Naive B cell (primary cell): ENCODE measurements around the gene ZNF547. TPM values are rescaled to one million over a fixed set of nuclear protein-coding genes. Genes with fewer than 3 reads are reported as not detected.
"Not testable (repeated sequence)": the region's sequence is repeated elsewhere in the genome, so short reads cannot be mapped to it uniquely, and the experiment has no call there.

Experiments used
- ATAC-seq, 2 donors: fragments of 150-1000 bp; cut with Tn5 transposase; 2 replicates each; pipeline ENCODE4 v1.10.0; 2021; ENCODE audit warnings: low read depth in 2 of 2, mild to moderate bottlenecking in 2 of 2, moderate library complexity in 2 of 2
- DNase-seq: peaks from one replicate; pipeline ENCODE4 v3.0.0; 2022
- H3K27ac Mint-ChIP-seq, 6 donors: one replicate each; pipeline ENCODE4 v1.8.0; 2020 to 2022; ENCODE audit warnings: mild to moderate bottlenecking in 6 of 6, mixed read lengths in 6 of 6, moderate library complexity in 5 of 6, inconsistent platforms in 2 of 6
- H3K27me3 Mint-ChIP-seq, 3 donors: one replicate each; pipeline ENCODE4 v1.8.0; 2021 to 2022; ENCODE audit warnings: mixed read lengths in 3 of 3, mild to moderate bottlenecking in 1 of 3
- H3K36me3 Mint-ChIP-seq, 2 donors: one replicate each; pipeline ENCODE4 v1.8.0; 2020 to 2022; ENCODE audit warnings: mixed read lengths in 2 of 2, inconsistent platforms in 1 of 2, mild to moderate bottlenecking in 1 of 2
- H3K4me1 Mint-ChIP-seq, 3 donors: one replicate each; pipeline ENCODE4 v1.8.0; 2020 to 2022; ENCODE audit warnings: mixed read lengths in 3 of 3, inconsistent platforms in 1 of 3, mild to moderate bottlenecking in 1 of 3, moderate library complexity in 1 of 3
- H3K4me3 Mint-ChIP-seq, 8 donors: one replicate each; pipeline ENCODE4 v1.8.0; 2020 to 2022; ENCODE audit warnings: mild to moderate bottlenecking in 8 of 8, mixed read lengths in 8 of 8, moderate library complexity in 8 of 8, inconsistent platforms in 2 of 8
- H3K9me3 Mint-ChIP-seq, 7 donors: one replicate each; pipeline ENCODE4 v1.8.0; 2020 to 2022; ENCODE audit warnings: mixed read lengths in 7 of 7, mild to moderate bottlenecking in 5 of 7, inconsistent platforms in 2 of 7, moderate library complexity in 1 of 7
- polyA plus RNA-seq, 6 donors: library from polyadenylated mRNA; unstranded; fragments of 300-500 nt; fragmentation: Illumina TruSeq; gene quantifications; one replicate each; pipeline ENCODE4 v1.2.3, GENCODE V29; 2021; ENCODE audit warnings: low read depth in 6 of 6

Gene ZNF547
- polyA plus RNA-seq, 6 donors from 2014 or later, result 0.71 to 2.5 (median 1.2) TPM; not detected in 1

GRCh38 chr19:57348136-57348535, 15.2 kb upstream of the ZNF547 start:
- DNase-seq, result no peak
- Mint-ChIP-seq H3K4me3 (no peak overlapping the region), H3K36me3 (peaks cover 11 to 12% of the 10 kb centered on the region in 2 donors), H3K9me3 (peaks cover 0 to 11% (median 1%) of the 10 kb centered on the region in 7 donors), H3K27ac (no peak overlapping the region), H3K4me1 (peaks cover 24 to 31% (median 29%) of the 10 kb centered on the region in 3 donors), H3K27me3 (peaks cover 0 to 17% (median 9%) of the 10 kb centered on the region in 3 donors)
- ATAC-seq, result no peak

GRCh38 chr19:57350877-57351805, 12.2 kb upstream of the ZNF547 start, which contains the start of gene ZNF304:
Gene ZNF304 (plus strand): TSS chr19:57351271. CDS start chr19:57351665, 394 bp downstream.
- peaks cover 33 to 41% (median 39%) of the 10 kb centered on the region in 3 donors for H3K4me1 Mint-ChIP-seq
- H3K27me3 Mint-ChIP-seq, result peaks cover 0 to 13% (median 9%) of the 10 kb centered on the region in 3 donors
- peaks cover 0 to 13% (median 4%) of the 10 kb centered on the region in 7 donors for H3K9me3 Mint-ChIP-seq
- peak; percentile 83 for DNase-seq
- H3K36me3 Mint-ChIP-seq, result peaks cover 26 to 38% of the 10 kb centered on the region in 2 donors
- peak within 1 kb of the TSS; percentile 84 to 98 (median 96) for H3K27ac Mint-ChIP-seq
- H3K4me3 Mint-ChIP-seq, result peak within 1 kb of the TSS; percentile 90 to 99 (median 97)
- ATAC-seq, result peak; percentile 100

- Mint-ChIP-seq H3K27me3 (peaks cover 0 to 8% (median 5%) of the 10 kb centered on the region in 3 donors), H3K27ac (peak overlapping the region in 5 of 6 donors; percentile 84 to 97 (median 95)), H3K4me3 (peak overlapping the region; percentile 90 to 99 (median 97)), H3K9me3 (peaks cover 0 to 18% (median 6%) of the 10 kb centered on the region in 7 donors), H3K36me3 (peaks cover 33 to 45% of the 10 kb centered on the region in 2 donors), H3K4me1 (peaks cover 33 to 43% (median 39%) of the 10 kb centered on the region in 3 donors)
- no peak for DNase-seq
- no peak for ATAC-seq
Observed at GRCh38 chr19:57351867-57352266, 11.5 kb upstream of the ZNF547 start.

GRCh38 chr19:57355916-57356315, 7.4 kb upstream of the ZNF547 start:
- H3K27me3 Mint-ChIP-seq, result peaks cover 0 to 2% (median 0%) of the 10 kb centered on the region in 3 donors
- H3K27ac Mint-ChIP-seq, result peak overlapping the region in 1 of 6 donors; percentile 49
- peak overlapping the region in 2 of 8 donors; percentile 11 to 73 for H3K4me3 Mint-ChIP-seq
- peaks cover 42 to 66% of the 10 kb centered on the region in 2 donors for H3K36me3 Mint-ChIP-seq
- H3K9me3 Mint-ChIP-seq, result peaks cover 0 to 21% (median 6%) of the 10 kb centered on the region in 7 donors
- no peak for DNase-seq
- H3K4me1 Mint-ChIP-seq, result peaks cover 31 to 37% (median 35%) of the 10 kb centered on the region in 3 donors
- no peak for ATAC-seq

GRCh38 chr19:57357406-57357805, 5.9 kb upstream of the ZNF547 start:
- peaks cover 38 to 62% of the 10 kb centered on the region in 2 donors for H3K36me3 Mint-ChIP-seq
- ATAC-seq (no peak), DNase-seq (no peak)
- no peak overlapping the region for H3K4me3 Mint-ChIP-seq
- peaks cover 0 to 20% (median 4%) of the 10 kb centered on the region in 7 donors for H3K9me3 Mint-ChIP-seq
- H3K27me3 Mint-ChIP-seq, result no peaks in the 10 kb centered on the region
- no peak overlapping the region for H3K27ac Mint-ChIP-seq
- peaks cover 16 to 25% (median 20%) of the 10 kb centered on the region in 3 donors for H3K4me1 Mint-ChIP-seq

- ATAC-seq (no peak), DNase-seq (no peak)
- Mint-ChIP-seq H3K27me3 (no peaks in the 10 kb centered on the region), H3K27ac (peak overlapping the region in 1 of 6 donors; percentile 11), H3K9me3 (peaks cover 3 to 19% (median 6%) of the 10 kb centered on the region in 7 donors), H3K36me3 (peaks cover 36 to 56% of the 10 kb centered on the region in 2 donors), H3K4me1 (peaks cover 21 to 26% (median 24%) of the 10 kb centered on the region in 3 donors), H3K4me3 (no peak overlapping the region)
Observed at GRCh38 chr19:57359300-57359699, 4.1 kb upstream of the ZNF547 start.

GRCh38 chr19:57362419-57362818, 932 bp upstream of the ZNF547 start:
- peak overlapping the region in 5 of 8 donors; percentile 94 to 96 (median 95) for H3K4me3 Mint-ChIP-seq
- peak overlapping the region in 5 of 6 donors; percentile 98 to 99 (median 99) for H3K27ac Mint-ChIP-seq
- H3K9me3 Mint-ChIP-seq, result peaks cover 0 to 11% (median 3%) of the 10 kb centered on the region in 7 donors

GRCh38 chr19:57363688-57364181, 384 bp downstream of the ZNF547 start:
- H3K27ac Mint-ChIP-seq, result peak overlapping the region; percentile 98 to 99 (median 99)
- peaks cover 19 to 28% (median 21%) of the 10 kb centered on the region in 3 donors for H3K4me1 Mint-ChIP-seq
- peaks cover 0 to 11% (median 3%) of the 10 kb centered on the region in 7 donors for H3K9me3 Mint-ChIP-seq
- H3K4me3 Mint-ChIP-seq, result peak overlapping the region; percentile 84 to 96 (median 94)
- DNase-seq, result no peak
- peaks cover 10 to 20% of the 10 kb centered on the region in 2 donors for H3K36me3 Mint-ChIP-seq
- peak; percentile 24 for ATAC-seq
- no peaks in the 10 kb centered on the region for H3K27me3 Mint-ChIP-seq

More at GRCh38 chr19:57362419-57362818, 932 bp upstream of the ZNF547 start:
- H3K4me1 Mint-ChIP-seq, result peaks cover 17 to 27% (median 17%) of the 10 kb centered on the region in 3 donors
- no peak for ATAC-seq
- H3K36me3 Mint-ChIP-seq, result peaks cover 13 to 27% of the 10 kb centered on the region in 2 donors
- DNase-seq, result no peak
- H3K27me3 Mint-ChIP-seq, result no peaks in the 10 kb centered on the region

- Mint-ChIP-seq H3K27ac (no peak overlapping the region), H3K4me3 (peak overlapping the region in 2 of 8 donors; percentile 47 to 58), H3K4me1 (peaks cover 24 to 35% (median 24%) of the 10 kb centered on the region in 3 donors), H3K36me3 (peaks cover 14 to 46% of the 10 kb centered on the region in 2 donors), H3K9me3 (peaks cover 0 to 10% (median 3%) of the 10 kb centered on the region in 7 donors), H3K27me3 (no peaks in the 10 kb centered on the region)
- DNase-seq (no peak), ATAC-seq (no peak)
Observed at GRCh38 chr19:57366776-57367175, 3.4 kb downstream of the ZNF547 start.

- Mint-ChIP-seq H3K4me3 (no peak overlapping the region), H3K4me1 (peaks cover 0 to 12% (median 4%) of the 10 kb centered on the region in 3 donors), H3K27ac (no peak overlapping the region), H3K9me3 (peaks cover 13 to 49% (median 37%) of the 10 kb centered on the region in 7 donors), H3K27me3 (no peaks in the 10 kb centered on the region), H3K36me3 (peaks cover 54 to 84% of the 10 kb centered on the region in 2 donors)
- DNase-seq (no peak), ATAC-seq (no peak)
Observed at GRCh38 chr19:57374179-57374578, 10.8 kb downstream of the ZNF547 start.

- Mint-ChIP-seq H3K36me3 (peaks cover 58 to 84% of the 10 kb centered on the region in 2 donors), H3K9me3 (peaks cover 18 to 54% (median 42%) of the 10 kb centered on the region in 7 donors)
- H3K4me1 Mint-ChIP-seq, H3K4me3 Mint-ChIP-seq, DNase-seq, H3K27ac Mint-ChIP-seq, ATAC-seq, H3K27me3 Mint-ChIP-seq: not testable (repeated sequence)
Observed at GRCh38 chr19:57374647-57375046, 11.3 kb downstream of the ZNF547 start.

GRCh38 chr19:57376151-57376550, 12.8 kb downstream of the ZNF547 start:
- Mint-ChIP-seq H3K36me3 (peaks cover 58 to 72% of the 10 kb centered on the region in 2 donors), H3K9me3 (peaks cover 19 to 63% (median 47%) of the 10 kb centered on the region in 7 donors), H3K27me3 (no peaks in the 10 kb centered on the region), H3K4me1 (no peaks in the 10 kb centered on the region), H3K4me3 (peak overlapping the region in 1 of 8 donors; percentile 37), H3K27ac (no peak overlapping the region)
- no peak for DNase-seq
- no peak for ATAC-seq
